Breast epithelium (tissue), 3 donors: ENCODE measurements around the gene GDA.

Experiments used
- POLR2A ChIP-seq: fragments of 450-650 bp; IDR thresholded peaks from one replicate; pipeline ENCODE4 v1.6.1; 2016; ENCODE audit warnings: antibody characterized with exemption, mild to moderate bottlenecking, moderate library complexity
- POLR2AphosphoS5 ChIP-seq, 3 donors: sonication (generic); formaldehyde crosslinking; IDR thresholded peaks; one replicate each; pipeline ENCODE4 v1.6.1; 2017; ENCODE audit warnings: antibody characterized with exemption in 3 of 3
- TF ChIP-seq, protein P1 (sequence below), 3 donors: fragments of 450-650 bp; IDR thresholded peaks; one replicate each; pipeline ENCODE4 v1.5.1; 2016 to 2017; ENCODE audit warnings: antibody characterized with exemption in 3 of 3, mild to moderate bottlenecking in 3 of 3, moderate library complexity in 3 of 3

DNA sequence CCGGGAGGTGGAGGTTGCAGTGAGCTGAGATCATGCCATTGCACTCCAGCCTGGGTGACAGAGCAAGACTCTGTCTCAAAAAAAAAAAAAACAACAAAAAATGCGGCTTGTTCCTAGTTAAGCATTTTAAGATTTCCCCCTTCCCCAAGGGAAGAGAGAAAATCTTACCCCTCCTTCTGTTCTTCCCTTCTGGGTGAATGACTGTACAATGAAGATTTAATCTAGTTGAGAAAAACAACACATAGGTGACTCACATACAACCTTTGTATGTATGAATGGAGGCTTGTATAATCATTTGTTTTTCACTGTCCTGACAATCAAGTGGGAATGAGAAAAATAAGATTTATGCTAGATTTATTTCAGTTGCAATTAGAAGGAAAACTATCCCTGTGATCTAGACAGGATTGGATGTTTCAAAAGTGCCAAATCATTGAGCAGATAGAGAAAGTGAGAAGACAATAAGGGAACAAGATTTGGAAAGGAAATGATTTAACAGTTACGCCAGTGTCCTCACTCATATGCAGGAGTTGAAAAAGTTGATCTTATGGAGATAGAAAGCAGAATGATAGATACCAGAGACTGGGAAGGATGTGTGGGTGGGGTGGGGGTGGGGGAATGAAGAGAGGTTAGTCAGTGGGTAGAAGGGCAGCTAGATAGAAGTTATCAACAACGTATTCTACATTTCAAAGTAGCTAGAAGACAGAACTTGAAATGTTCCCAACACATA is 16.7 kb downstream of the GDA start:
- TF ChIP-seq, protein P1, sequence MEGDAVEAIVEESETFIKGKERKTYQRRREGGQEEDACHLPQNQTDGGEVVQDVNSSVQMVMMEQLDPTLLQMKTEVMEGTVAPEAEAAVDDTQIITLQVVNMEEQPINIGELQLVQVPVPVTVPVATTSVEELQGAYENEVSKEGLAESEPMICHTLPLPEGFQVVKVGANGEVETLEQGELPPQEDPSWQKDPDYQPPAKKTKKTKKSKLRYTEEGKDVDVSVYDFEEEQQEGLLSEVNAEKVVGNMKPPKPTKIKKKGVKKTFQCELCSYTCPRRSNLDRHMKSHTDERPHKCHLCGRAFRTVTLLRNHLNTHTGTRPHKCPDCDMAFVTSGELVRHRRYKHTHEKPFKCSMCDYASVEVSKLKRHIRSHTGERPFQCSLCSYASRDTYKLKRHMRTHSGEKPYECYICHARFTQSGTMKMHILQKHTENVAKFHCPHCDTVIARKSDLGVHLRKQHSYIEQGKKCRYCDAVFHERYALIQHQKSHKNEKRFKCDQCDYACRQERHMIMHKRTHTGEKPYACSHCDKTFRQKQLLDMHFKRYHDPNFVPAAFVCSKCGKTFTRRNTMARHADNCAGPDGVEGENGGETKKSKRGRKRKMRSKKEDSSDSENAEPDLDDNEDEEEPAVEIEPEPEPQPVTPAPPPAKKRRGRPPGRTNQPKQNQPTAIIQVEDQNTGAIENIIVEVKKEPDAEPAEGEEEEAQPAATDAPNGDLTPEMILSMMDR (IDR thresholded peaks at IDR 0.05) = no peak
- TF ChIP-seq POLR2A (no peak), POLR2AphosphoS5 (IDR thresholded peaks at IDR 0.05) (no peak)
